Fibroblast of peridontal ligament (primary cell): ENCODE results near the gene NCKAP5L.

Source experiments
- DNase-seq: peaks from one replicate; pipeline ENCODE4 v3.0.0-alpha.2; 2010; ENCODE audit errors: extremely low read depth

NCKAP5L gene

GRCh38 chr12:49828133-49829091 lies at the start of gene NCKAP5L:
TSS of gene NCKAP5L (minus strand) at chr12:49828413. CDS start at chr12:49804044, 24,369 bp downstream.
- DNase-seq, result peak; percentile 95

GRCh38 chr12:49877066-49877465 lies 48.9 kb upstream of the NCKAP5L start:
- DNase-seq, result no peak

GRCh38 chr12:49876070-49876469 lies 47.9 kb upstream of the NCKAP5L start:
- no peak for DNase-seq

- DNase-seq, result no peak
Measured at GRCh38 chr12:49875115-49875720, 47.0 kb upstream of the NCKAP5L start.

GRCh38 chr12:49874142-49874897 lies 46.1 kb upstream of the NCKAP5L start:
- DNase-seq, result peak; percentile 8

DNA sequence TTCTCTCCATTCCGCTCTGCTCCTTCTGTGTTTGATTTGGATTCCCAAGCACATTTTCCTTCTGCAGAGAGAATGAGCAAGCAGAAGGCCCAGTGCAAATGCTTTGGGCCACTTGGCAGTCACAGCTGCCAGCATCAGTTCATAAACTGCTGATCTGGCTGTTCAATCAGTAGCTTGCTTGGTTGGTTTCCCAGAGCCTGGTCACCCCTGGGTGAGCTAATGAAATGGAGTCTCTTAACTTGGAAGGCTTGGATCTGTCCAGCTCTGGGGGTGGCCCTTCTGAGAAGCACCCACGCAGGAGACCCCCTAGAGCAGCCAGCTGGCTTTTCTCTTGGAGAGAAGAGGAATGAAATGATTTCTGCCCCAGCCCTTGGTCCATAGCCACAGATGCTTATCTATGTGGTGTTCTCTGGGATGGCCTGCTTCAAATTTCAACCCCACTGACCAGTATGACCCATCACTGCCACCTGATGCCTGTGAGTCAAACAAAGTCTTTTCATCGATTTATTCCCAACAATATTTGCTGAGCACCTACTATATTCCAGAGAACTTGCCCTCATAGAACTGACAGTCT lies 45.2 kb upstream of the NCKAP5L start:
- DNase-seq, result peak; percentile 69

GRCh38 chr12:49872781-49873181 lies 44.6 kb upstream of the NCKAP5L start:
- DNase-seq, result no peak

DNA sequence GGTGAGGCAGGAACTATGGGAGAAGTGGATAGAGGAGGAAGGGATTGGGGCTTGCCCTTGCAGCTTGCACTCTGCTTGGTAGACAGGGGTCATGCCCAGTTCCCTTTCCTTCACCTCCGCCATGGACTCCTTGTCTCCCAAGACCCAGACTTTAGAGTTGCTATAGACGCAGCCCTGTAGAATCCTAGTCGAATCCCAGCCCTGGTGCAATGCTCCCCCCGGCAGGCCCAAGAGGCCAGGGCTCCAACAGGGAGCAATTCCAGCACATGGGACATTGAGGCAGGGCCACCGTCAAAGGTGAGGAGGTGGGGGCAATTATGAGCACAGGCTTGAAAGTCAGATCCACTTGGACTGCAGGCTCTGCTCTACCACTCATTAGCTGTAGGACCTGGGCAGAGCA lies 44.2 kb upstream of the NCKAP5L start:
- no peak for DNase-seq

DNA sequence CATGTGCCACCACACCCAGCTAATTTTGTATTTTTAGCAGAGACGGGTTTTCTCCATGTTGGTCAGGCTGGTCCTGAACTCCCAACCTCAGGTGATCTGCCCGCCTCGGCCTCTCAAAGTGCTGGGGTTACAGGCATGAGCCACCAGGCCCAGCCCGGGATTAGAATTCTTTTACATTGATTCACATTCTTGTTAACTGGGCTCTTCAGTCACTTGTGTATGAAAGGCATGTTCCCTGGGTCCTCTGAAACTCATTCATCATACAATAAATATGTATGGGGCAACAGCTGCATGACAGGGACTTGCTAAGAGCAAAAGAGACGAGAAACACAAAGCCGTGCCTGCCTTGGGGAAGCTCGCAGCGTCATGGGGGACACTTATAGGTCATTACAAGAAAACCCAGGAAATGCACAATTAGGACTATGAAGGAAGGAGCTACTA lies 43.6 kb upstream of the NCKAP5L start:
- peak; percentile 15 for DNase-seq

DNA sequence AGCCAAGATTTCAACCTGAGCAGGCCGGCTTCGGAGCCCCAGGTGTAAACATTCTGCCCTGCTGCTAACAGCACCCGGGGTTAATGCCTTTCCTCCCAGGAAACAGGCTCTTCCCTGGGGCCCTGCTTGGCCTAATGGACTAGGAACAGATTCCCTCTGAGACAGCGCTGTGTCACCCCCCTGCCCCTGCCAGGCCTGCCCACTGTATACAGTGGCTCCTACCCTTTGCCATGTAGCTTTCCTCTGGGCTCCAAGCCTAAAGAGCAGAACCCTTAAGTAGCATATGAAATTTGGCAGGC lies 43.0 kb upstream of the NCKAP5L start:
- no peak for DNase-seq

DNA sequence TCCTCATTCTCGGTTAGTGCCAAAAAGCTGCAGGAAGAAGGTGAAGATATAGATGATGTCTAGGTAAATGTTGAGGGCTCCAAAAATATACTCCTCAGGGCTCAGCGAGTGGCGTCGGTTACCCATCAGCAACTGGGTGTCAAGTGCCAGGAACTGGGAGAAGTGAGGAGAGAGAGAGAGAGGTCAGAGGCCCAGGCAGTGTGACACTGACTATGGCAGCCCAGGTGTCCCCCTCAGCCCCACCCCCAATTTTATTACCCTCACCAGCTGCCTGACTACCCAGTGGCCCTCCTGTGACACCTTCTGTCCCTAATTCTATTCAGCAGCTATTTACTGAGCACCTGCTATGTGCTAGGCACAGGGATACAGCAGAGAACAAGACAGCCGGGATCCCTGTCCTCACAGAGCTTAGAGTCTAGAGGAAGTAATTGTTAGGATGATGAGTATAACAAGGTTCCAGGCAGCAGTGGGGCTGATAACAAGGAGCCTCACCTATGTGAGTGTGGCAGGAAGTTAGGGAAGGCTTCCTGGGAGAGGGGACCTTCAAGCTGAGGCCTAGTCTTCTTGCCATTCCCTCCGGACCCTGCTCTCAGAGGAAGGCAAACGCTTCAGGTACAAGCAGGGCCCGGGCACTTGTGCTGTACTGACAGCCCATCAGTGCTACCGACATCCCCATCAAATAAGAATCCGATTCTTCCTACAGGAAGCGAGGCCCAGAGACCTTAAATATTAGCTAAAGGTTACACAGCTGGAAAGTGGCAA lies 42.5 kb upstream of the NCKAP5L start:
- DNase-seq, result no peak

- DNase-seq, result no peak
Measured at GRCh38 chr12:49869816-49870500, 41.7 kb upstream of the NCKAP5L start.

- DNase-seq, result peak; percentile 73
Measured at GRCh38 chr12:49868952-49869815, 41.0 kb upstream of the NCKAP5L start.

DNA sequence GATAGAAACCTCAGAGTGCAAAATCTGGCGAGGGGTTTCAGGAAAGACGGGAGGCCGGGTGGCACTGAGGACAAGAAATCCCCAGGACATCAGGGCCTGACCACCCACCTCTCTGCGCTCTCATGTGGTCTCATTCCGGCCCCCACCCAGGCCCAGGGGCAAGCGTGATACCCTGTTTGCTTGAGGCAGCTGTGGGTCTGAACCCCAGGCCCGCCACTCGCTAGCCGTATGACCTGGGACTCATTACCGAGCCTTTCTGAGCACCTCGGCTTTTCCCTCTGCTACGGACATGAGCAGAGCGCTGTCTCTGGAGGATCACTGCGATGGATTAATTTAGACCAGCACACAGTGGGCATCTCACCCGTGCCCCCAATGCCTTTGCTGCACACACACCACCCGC lies 40.2 kb upstream of the NCKAP5L start:
- DNase-seq, result no peak

- DNase-seq, result no peak
Measured at GRCh38 chr12:49867570-49868341, 39.5 kb upstream of the NCKAP5L start.

DNA sequence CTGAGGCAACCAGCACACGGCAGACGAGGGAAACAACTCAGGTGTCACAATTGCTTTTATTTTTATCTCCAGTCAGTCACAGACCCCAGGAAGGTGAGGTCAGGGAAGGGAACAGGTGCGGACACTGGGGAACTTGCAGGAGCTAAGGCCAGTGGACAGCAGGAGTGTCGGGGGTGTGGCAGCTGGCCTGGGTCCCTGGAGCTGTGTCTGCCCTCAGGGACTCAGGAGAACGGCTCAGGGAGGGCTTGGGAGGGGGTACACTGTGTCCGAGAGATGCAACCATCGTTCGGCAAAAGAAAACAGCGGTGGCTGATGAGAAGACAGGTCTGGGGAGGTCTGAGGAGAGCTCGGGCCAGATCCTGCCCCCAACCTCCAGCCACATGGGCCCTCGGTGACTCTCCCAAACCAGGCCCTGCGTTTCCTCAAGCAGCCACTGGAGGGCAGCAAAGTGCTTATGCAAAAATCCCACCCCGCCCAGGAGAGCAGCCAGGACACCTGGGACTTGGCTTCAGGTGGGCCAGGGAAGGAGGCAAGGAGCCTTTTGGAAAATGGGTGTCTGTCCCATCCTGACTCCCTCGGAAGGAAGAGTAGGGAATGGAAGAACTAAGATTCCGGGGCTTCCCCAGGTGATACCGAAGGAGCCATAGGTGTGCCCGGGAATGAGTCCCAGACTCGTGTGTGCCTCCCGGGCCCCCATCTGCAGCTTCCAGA lies 38.8 kb upstream of the NCKAP5L start:
- peak; percentile 47 for DNase-seq

DNA sequence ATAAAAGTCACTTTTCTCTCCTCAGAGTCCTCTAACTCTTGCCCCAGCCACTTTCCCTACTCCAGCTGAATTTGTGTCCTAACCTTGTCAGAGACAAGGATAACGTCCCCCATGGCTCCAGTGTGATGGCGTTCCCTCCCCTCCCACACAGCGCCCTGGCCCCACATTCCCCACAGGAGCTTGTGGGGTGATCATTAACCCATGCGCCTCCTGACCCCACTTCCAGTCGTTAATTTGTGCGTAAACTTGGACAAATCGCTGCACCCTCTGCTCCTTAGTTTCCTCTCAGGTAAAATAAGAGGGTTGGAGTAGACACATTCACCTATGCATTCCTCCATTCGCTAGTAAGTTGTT lies 37.5 kb upstream of the NCKAP5L start:
- DNase-seq, result no peak

- no peak for DNase-seq
Measured at GRCh38 chr12:49865109-49865781, 37.0 kb upstream of the NCKAP5L start.
